ENCODE data around the gene CEACAM16. TPM values are rescaled to one million over a fixed set of nuclear protein-coding genes. Genes with fewer than 3 reads are reported as not detected.

CEACAM16 gene
- polyA plus RNA-seq, 1 donor from 2014 or later: not detected

DNA sequence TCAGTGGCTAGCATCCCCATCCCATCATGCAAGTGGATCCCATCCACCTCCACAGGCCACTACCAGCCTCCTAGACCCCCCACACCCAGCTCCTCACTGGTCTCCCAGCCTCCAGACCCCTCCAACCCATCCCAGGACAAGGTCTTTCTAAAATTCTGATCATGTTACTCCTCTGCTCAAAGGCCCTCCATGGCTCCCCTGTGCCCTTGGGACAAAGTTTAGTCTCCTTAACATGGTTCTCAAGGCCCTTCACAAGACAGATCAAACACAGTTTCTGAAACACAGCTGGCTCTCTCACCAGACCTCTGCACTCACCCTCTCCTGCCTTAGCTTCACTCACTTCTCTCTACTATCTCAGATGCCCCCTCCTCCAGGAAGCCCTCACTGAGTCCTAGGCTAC, 18.4 kb upstream of the CEACAM16 start:
- no peaks in the 10 kb centered on the region for H3K36me3 ChIP-seq (ENCODE audit: insufficient read depth, low read length)
- no peaks in the 10 kb centered on the region for H3K27me3 ChIP-seq (ENCODE audit: insufficient read depth, low read depth, low read length)

DNA sequence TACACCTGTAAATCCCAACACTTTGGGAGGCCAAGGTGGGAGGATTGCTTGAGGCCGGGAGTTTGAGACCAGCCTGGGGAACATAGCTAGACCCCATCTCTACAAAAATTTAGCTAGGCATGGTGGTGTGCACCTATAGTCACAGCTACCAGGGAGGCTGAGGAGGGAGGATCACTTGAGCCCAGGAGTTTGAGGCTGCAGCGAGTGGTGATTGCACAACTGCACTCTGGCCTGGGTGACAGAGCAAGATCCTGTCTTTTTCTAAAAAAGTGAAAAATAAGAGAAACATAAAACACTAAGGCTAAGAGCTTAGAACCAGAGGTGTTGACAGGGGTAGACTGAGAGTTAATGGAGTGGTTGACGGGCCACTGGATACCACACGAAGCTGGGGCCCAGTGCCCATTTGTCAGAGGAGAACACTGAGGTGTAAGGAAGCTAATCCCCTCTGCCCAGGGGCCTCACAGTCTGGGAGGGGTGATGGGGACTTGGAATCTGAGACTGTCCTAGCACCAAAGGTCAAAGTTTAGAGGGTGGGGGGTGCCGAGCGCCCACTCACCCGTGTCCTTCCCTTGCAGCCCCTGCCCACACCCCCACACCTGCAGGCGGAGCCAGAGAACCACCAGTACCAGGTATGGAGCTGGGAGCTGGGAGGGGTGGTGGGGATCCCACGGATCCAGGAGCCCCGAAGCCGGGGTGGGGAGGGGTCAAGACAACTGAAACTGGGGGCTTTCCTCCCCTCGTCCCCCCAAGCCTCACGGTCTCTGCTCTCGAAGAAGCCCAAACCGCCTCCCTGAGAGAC, 16.8 kb upstream of the CEACAM16 start:
- Histone ChIP-seq H3K4me2 (ENCODE audit: low read length) (no peak overlapping the region), H3K4me3 (ENCODE audit: low read length) (no peak overlapping the region), H3K79me2 (replicated peaks; ENCODE audit: insufficient read depth, low read length) (no peaks in the 10 kb centered on the region), H3K9ac (ENCODE audit: low read length) (no peak overlapping the region), H3K9me3 (ENCODE audit: low read length) (no peaks in the 10 kb centered on the region), H3K27me3 (ENCODE audit: insufficient read depth, low read depth, low read length) (no peaks in the 10 kb centered on the region), H3K36me3 (ENCODE audit: insufficient read depth, low read length) (no peaks in the 10 kb centered on the region), H3K27ac (ENCODE audit: low read length) (no peak overlapping the region), H3K9me2 (ENCODE audit: insufficient read depth, low read length) (no peaks in the 10 kb centered on the region), H3F3A (ENCODE audit: insufficient read depth, low read length, poor library complexity, severe bottlenecking) (no peaks in the 10 kb centered on the region), H2AFZ (ENCODE audit: low read depth, low read length) (no peak overlapping the region), H4K20me1 (ENCODE audit: insufficient read depth) (no peaks in the 10 kb centered on the region)
- TF ChIP-seq, protein P1, sequence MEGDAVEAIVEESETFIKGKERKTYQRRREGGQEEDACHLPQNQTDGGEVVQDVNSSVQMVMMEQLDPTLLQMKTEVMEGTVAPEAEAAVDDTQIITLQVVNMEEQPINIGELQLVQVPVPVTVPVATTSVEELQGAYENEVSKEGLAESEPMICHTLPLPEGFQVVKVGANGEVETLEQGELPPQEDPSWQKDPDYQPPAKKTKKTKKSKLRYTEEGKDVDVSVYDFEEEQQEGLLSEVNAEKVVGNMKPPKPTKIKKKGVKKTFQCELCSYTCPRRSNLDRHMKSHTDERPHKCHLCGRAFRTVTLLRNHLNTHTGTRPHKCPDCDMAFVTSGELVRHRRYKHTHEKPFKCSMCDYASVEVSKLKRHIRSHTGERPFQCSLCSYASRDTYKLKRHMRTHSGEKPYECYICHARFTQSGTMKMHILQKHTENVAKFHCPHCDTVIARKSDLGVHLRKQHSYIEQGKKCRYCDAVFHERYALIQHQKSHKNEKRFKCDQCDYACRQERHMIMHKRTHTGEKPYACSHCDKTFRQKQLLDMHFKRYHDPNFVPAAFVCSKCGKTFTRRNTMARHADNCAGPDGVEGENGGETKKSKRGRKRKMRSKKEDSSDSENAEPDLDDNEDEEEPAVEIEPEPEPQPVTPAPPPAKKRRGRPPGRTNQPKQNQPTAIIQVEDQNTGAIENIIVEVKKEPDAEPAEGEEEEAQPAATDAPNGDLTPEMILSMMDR (IDR thresholded peaks at IDR 0.05; ENCODE audit: poor library complexity, severe bottlenecking): no peak
- TF ChIP-seq EZH2 (IDR thresholded peaks at IDR 0.05; ENCODE audit: borderline replicate concordance, insufficient read depth, low read length, poor library complexity, severe bottlenecking) (no peak), POLR2AphosphoS5 (IDR thresholded peaks at IDR 0.05) (no peak), EP300 (conservative IDR thresholded peaks at IDR 0.05; ENCODE audit: poor library complexity, severe bottlenecking) (no peak), TAF1 (IDR thresholded peaks at IDR 0.05; ENCODE audit: low read depth) (no peak), SMC3 (conservative IDR thresholded peaks at IDR 0.05; ENCODE audit: poor library complexity) (no peak)

More for the DNA sequence above, 18.4 kb upstream of the CEACAM16 start:
- H3K9me3 ChIP-seq (ENCODE audit: low read length): no peaks in the 10 kb centered on the region
- H4K20me1 ChIP-seq (ENCODE audit: insufficient read depth): no peaks in the 10 kb centered on the region
- no peaks in the 10 kb centered on the region for H3K9me2 ChIP-seq (ENCODE audit: insufficient read depth, low read length)
- no peak overlapping the region for H3K27ac ChIP-seq (ENCODE audit: low read length)
- no peaks in the 10 kb centered on the region for H3K79me2 ChIP-seq (replicated peaks; ENCODE audit: insufficient read depth, low read length)
- H3K4me3 ChIP-seq (ENCODE audit: low read length): no peak overlapping the region
- H3K9ac ChIP-seq (ENCODE audit: low read length): no peak overlapping the region
- H3F3A ChIP-seq (ENCODE audit: insufficient read depth, low read length, poor library complexity, severe bottlenecking): no peaks in the 10 kb centered on the region
- no peak overlapping the region for H3K4me2 ChIP-seq (ENCODE audit: low read length)
- no peak overlapping the region for H2AFZ ChIP-seq (ENCODE audit: low read depth, low read length)
- TF ChIP-seq POLR2AphosphoS5 (IDR thresholded peaks at IDR 0.05) (no peak), SMC3 (conservative IDR thresholded peaks at IDR 0.05; ENCODE audit: poor library complexity) (no peak), TAF1 (IDR thresholded peaks at IDR 0.05; ENCODE audit: low read depth) (no peak), RAD21 (conservative IDR thresholded peaks at IDR 0.05) (no peak), MXI1 (conservative IDR thresholded peaks at IDR 0.05; ENCODE audit: poor library complexity, severe bottlenecking) (no peak), EP300 (conservative IDR thresholded peaks at IDR 0.05; ENCODE audit: poor library complexity, severe bottlenecking) (no peak), EZH2 (IDR thresholded peaks at IDR 0.05; ENCODE audit: borderline replicate concordance, insufficient read depth, low read length, poor library complexity, severe bottlenecking) (no peak)
- TF ChIP-seq, protein P2, sequence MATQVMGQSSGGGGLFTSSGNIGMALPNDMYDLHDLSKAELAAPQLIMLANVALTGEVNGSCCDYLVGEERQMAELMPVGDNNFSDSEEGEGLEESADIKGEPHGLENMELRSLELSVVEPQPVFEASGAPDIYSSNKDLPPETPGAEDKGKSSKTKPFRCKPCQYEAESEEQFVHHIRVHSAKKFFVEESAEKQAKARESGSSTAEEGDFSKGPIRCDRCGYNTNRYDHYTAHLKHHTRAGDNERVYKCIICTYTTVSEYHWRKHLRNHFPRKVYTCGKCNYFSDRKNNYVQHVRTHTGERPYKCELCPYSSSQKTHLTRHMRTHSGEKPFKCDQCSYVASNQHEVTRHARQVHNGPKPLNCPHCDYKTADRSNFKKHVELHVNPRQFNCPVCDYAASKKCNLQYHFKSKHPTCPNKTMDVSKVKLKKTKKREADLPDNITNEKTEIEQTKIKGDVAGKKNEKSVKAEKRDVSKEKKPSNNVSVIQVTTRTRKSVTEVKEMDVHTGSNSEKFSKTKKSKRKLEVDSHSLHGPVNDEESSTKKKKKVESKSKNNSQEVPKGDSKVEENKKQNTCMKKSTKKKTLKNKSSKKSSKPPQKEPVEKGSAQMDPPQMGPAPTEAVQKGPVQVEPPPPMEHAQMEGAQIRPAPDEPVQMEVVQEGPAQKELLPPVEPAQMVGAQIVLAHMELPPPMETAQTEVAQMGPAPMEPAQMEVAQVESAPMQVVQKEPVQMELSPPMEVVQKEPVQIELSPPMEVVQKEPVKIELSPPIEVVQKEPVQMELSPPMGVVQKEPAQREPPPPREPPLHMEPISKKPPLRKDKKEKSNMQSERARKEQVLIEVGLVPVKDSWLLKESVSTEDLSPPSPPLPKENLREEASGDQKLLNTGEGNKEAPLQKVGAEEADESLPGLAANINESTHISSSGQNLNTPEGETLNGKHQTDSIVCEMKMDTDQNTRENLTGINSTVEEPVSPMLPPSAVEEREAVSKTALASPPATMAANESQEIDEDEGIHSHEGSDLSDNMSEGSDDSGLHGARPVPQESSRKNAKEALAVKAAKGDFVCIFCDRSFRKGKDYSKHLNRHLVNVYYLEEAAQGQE (IDR thresholded peaks at IDR 0.05; ENCODE audit: borderline replicate concordance): no peak
- TF ChIP-seq, protein P1 (IDR thresholded peaks at IDR 0.05; ENCODE audit: poor library complexity, severe bottlenecking): no peak
